ENCODE measurements around the gene SLC19A1. TPM values are rescaled to one million over a fixed set of nuclear protein-coding genes. Genes with fewer than 3 reads are reported as not detected.
A peak's percentile ranks its signal among the peaks of the same experiment; 100 is the strongest.

SLC19A1 gene
- total RNA-seq, 4 donors from 2014 or later, result 3.3 to 27.9 (median 11.4) TPM

GRCh38 chr21:45589686-45590245 lies 47.5 kb upstream of the SLC19A1 start:
- peaks cover 0 to 48% of the 10 kb centered on the region in 2 donors for H3K27me3 ChIP-seq
- H3K4me3 ChIP-seq, result peak overlapping the region; percentile 23 to 57 (median 38)
- TF ChIP-seq EP300 (IDR thresholded peaks at IDR 0.05), result no peak
- TF ChIP-seq POLR2A (IDR thresholded peaks at IDR 0.05), result no peak
- TF ChIP-seq CTCF (IDR thresholded peaks at IDR 0.05), result no peak
- no peak for DNase-seq (ENCODE audit: low spot score in 2 of 2)
- H3K27ac ChIP-seq, result peak overlapping the region in 1 of 4 donors; percentile 44
- no peaks in the 10 kb centered on the region for H3K36me3 ChIP-seq
- peaks cover 0 to 39% (median 4%) of the 10 kb centered on the region in 4 donors for H3K9me3 ChIP-seq
- WGBS, 2 donors, result 39 to 44% methylated on average over 36 to 41 of the region's 41 CpGs
- H3K4me1 ChIP-seq, result peaks cover 0 to 14% (median 0%) of the 10 kb centered on the region in 4 donors

GRCh38 chr21:45588871-45589491 lies 46.7 kb upstream of the SLC19A1 start:
- Histone ChIP-seq H3K36me3 (no peaks in the 10 kb centered on the region), H3K27me3 (peaks cover 0 to 44% of the 10 kb centered on the region in 2 donors), H3K9me3 (peaks cover 0 to 39% (median 4%) of the 10 kb centered on the region in 4 donors), H3K27ac (no peak overlapping the region), H3K4me3 (no peak overlapping the region), H3K4me1 (peaks cover 0 to 14% (median 0%) of the 10 kb centered on the region in 4 donors)
- no peak for TF ChIP-seq POLR2A (IDR thresholded peaks at IDR 0.05)
- no peak for TF ChIP-seq EP300 (IDR thresholded peaks at IDR 0.05)
- TF ChIP-seq CTCF (IDR thresholded peaks at IDR 0.05), result no peak
- WGBS, 2 donors, result 92% methylated on average over 5 of the region's 5 CpGs
- DNase-seq (ENCODE audit: low spot score in 2 of 2), result no peak

GRCh38 chr21:45588086-45588825 lies 46.0 kb upstream of the SLC19A1 start:
- H3K36me3 ChIP-seq, result no peaks in the 10 kb centered on the region
- no peak for DNase-seq (ENCODE audit: low spot score in 2 of 2)
- TF ChIP-seq CTCF (IDR thresholded peaks at IDR 0.05) (no peak), EP300 (IDR thresholded peaks at IDR 0.05) (no peak), POLR2A (IDR thresholded peaks at IDR 0.05) (no peak)
- peaks cover 0 to 44% of the 10 kb centered on the region in 2 donors for H3K27me3 ChIP-seq
- H3K4me3 ChIP-seq, result no peak overlapping the region
- H3K4me1 ChIP-seq, result peaks cover 0 to 14% (median 0%) of the 10 kb centered on the region in 4 donors
- WGBS, 2 donors, result 78 to 85% methylated on average over 10 of the region's 10 CpGs
- H3K9me3 ChIP-seq, result peaks cover 0 to 45% (median 4%) of the 10 kb centered on the region in 4 donors
- H3K27ac ChIP-seq, result no peak overlapping the region

- H3K27me3 ChIP-seq, result peaks cover 0 to 39% of the 10 kb centered on the region in 2 donors
- peaks cover 0 to 14% (median 0%) of the 10 kb centered on the region in 4 donors for H3K4me1 ChIP-seq
- H3K36me3 ChIP-seq, result no peaks in the 10 kb centered on the region
- no peak for DNase-seq (ENCODE audit: low spot score in 2 of 2)
- H3K4me3 ChIP-seq, result no peak overlapping the region
- peaks cover 0 to 49% (median 4%) of the 10 kb centered on the region in 4 donors for H3K9me3 ChIP-seq
- 85 to 87% methylated on average over 5 of the region's 5 CpGs for WGBS, 2 donors
- no peak for TF ChIP-seq EP300 (IDR thresholded peaks at IDR 0.05)
- TF ChIP-seq CTCF (IDR thresholded peaks at IDR 0.05), result no peak
- no peak for TF ChIP-seq POLR2A (IDR thresholded peaks at IDR 0.05)
- no peak overlapping the region for H3K27ac ChIP-seq
These were observed 44.1 kb upstream of the SLC19A1 start for GRCh38 chr21:45586289-45586858.

Measured in tibial nerve (tissue), 4 donors.